ENCODE measurements around the gene TNF. TPM values are rescaled to one million over a fixed set of nuclear protein-coding genes. Genes with fewer than 3 reads are reported as not detected.
A peak's percentile ranks its signal among the peaks of the same experiment; 100 is the strongest.

TNF gene
- total RNA-seq (2014; rRNA removed) (not detected in 2 replicates), Bru-seq, nascent RNA (percentile 10 among the genes with signal in this experiment), BruChase-seq, experiment 1, labeled RNA remaining after a 6-hour chase (percentile 24 among the genes with signal in this experiment), BruChase-seq, experiment 2, labeled RNA remaining after a 2-hour chase (percentile 23 among the genes with signal in this experiment)
- long read RNA-seq = 0 reads

DNA sequence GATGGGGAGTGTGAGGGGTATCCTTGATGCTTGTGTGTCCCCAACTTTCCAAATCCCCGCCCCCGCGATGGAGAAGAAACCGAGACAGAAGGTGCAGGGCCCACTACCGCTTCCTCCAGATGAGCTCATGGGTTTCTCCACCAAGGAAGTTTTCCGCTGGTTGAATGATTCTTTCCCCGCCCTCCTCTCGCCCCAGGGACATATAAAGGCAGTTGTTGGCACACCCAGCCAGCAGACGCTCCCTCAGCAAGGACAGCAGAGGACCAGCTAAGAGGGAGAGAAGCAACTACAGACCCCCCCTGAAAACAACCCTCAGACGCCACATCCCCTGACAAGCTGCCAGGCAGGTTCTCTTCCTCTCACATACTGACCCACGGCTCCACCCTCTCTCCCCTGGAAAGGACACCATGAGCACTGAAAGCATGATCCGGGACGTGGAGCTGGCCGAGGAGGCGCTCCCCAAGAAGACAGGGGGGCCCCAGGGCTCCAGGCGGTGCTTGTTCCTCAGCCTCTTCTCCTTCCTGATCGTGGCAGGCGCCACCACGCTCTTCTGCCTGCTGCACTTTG lies at the start of gene TNF:
TSS of gene TNF (plus strand) at position 231 of the 567 bp plus-strand sequence. CDS start at position 408, 177 bp downstream.
- Histone ChIP-seq H3K27ac (ENCODE audit: low read length) (no peak within 1 kb of the TSS), H3K9me2 (replicated peaks; ENCODE audit: low read length) (no peaks in the 10 kb centered on the region), H3K9me3 (ENCODE audit: low read length) (no peaks in the 10 kb centered on the region), H3K79me2 (ENCODE audit: low read length) (no peaks in the 10 kb centered on the region), H2AFZ (ENCODE audit: low read length) (no peak within 1 kb of the TSS), H3F3A (ENCODE audit: low read length, unreplicated experiment) (no peaks in the 10 kb centered on the region), H4K20me1 (ENCODE audit: low read length) (no peaks in the 10 kb centered on the region), H3K9ac (ENCODE audit: low read length) (no peak within 1 kb of the TSS), H3K4me2 (ENCODE audit: low read length) (no peak within 1 kb of the TSS), H3K36me3 (ENCODE audit: low read depth, low read length) (no peaks in the 10 kb centered on the region), H3K4me1 (ENCODE audit: insufficient read depth, low read length) (0 out of 2 replicates have a peak, but pooled peaks cover 8% of the 10 kb centered on the region), H3K4me3 (ENCODE audit: low read length) (no peak within 1 kb of the TSS), H3K27me3 (ENCODE audit: low read length) (no peaks in the 10 kb centered on the region)
- TF ChIP-seq EZH2 (IDR thresholded peaks at IDR 0.05; ENCODE audit: low read length, unreplicated experiment) (no peak), EZH2phosphoT487 (IDR thresholded peaks at IDR 0.05; ENCODE audit: borderline replicate concordance, low read length) (no peak)
- TF ChIP-seq, protein P1, sequence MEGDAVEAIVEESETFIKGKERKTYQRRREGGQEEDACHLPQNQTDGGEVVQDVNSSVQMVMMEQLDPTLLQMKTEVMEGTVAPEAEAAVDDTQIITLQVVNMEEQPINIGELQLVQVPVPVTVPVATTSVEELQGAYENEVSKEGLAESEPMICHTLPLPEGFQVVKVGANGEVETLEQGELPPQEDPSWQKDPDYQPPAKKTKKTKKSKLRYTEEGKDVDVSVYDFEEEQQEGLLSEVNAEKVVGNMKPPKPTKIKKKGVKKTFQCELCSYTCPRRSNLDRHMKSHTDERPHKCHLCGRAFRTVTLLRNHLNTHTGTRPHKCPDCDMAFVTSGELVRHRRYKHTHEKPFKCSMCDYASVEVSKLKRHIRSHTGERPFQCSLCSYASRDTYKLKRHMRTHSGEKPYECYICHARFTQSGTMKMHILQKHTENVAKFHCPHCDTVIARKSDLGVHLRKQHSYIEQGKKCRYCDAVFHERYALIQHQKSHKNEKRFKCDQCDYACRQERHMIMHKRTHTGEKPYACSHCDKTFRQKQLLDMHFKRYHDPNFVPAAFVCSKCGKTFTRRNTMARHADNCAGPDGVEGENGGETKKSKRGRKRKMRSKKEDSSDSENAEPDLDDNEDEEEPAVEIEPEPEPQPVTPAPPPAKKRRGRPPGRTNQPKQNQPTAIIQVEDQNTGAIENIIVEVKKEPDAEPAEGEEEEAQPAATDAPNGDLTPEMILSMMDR (conservative IDR thresholded peaks at IDR 0.05; ENCODE audit: low read depth, low read length) = no peak
- intact Hi-C loops (cut with micrococcal nuclease) = no loop called here
- POLR2A ChIA-PET (ENCODE audit: unreplicated experiment) = no interaction called here
- no TSS peak for BruUV-seq (replicated peaks)
- CTCF ChIA-PET = no interaction called here
- DNase-seq = no peak
- ATAC-seq = no peak

DNA sequence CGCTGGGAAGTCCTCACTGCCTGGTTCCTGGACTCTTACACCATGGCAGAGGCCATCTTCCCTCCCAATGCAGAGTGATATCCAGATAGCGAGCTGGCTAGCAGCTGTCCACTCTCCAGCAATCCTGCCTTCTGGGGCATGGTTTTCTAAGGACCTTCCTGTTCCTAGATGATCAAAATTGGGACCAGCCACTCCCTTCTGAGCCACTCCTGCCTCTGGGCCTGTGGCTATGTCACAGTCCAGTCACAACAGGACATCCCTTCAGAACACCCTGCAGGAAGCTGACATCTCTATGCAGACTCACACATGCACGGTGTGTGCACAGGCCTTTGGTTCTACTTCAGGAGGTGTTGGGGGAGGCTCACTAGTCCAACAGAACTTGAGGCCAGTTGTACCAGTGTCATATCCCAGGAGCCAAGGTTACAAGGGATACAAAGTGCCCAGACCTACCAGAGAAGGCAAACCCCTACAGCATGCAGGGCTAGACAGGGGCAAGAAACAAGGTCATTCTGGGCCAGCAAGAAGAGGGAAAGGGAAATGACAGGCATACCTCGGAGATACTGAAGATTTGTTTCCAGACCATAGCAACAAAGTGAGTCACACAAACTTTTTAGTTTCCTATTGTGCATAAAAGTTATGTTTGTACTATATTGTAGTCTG lies 49.3 kb upstream of the TNF start:
- Histone ChIP-seq H3K9me3 (ENCODE audit: low read length) (no peaks in the 10 kb centered on the region), H3K27ac (ENCODE audit: low read length) (peak overlapping the region; percentile 8; the same call in 1 of the 2 replicates), H3K4me1 (ENCODE audit: insufficient read depth, low read length) (peaks cover 8% of the 10 kb centered on the region), H3K4me2 (ENCODE audit: low read length) (no peak overlapping the region), H4K20me1 (ENCODE audit: low read length) (0 out of 2 replicates have a peak, but pooled peaks cover under 1% of the 10 kb centered on the region), H2AFZ (ENCODE audit: low read length) (no peak overlapping the region), H3K36me3 (ENCODE audit: low read depth, low read length) (peaks cover 12% of the 10 kb centered on the region), H3K4me3 (ENCODE audit: low read length) (no peak overlapping the region), H3K9me2 (replicated peaks; ENCODE audit: low read length) (no peaks in the 10 kb centered on the region), H3K79me2 (ENCODE audit: low read length) (no peaks in the 10 kb centered on the region), H3K27me3 (ENCODE audit: low read length) (no peaks in the 10 kb centered on the region), H3K9ac (ENCODE audit: low read length) (no peak overlapping the region), H3F3A (ENCODE audit: low read length, unreplicated experiment) (no peaks in the 10 kb centered on the region)
- no TSS peak for BruUV-seq (replicated peaks)
- POLR2A ChIA-PET (ENCODE audit: unreplicated experiment) = no interaction called here
- no peak for TF ChIP-seq EZH2phosphoT487 (IDR thresholded peaks at IDR 0.05; ENCODE audit: borderline replicate concordance, low read length)
- TF ChIP-seq, protein P1 (conservative IDR thresholded peaks at IDR 0.05; ENCODE audit: low read depth, low read length) = no peak
- no peak for TF ChIP-seq EZH2 (IDR thresholded peaks at IDR 0.05; ENCODE audit: low read length, unreplicated experiment)
- ATAC-seq = peak; percentile 56
- intact Hi-C loops (cut with micrococcal nuclease) = no loop called here
- CTCF ChIA-PET = interaction anchor here (0.5 kb wide), 1 partner anchor 467 kb away, joined by 4 read pairs; no protein-coding TSS in a partner anchor
- DNase-seq = peak; percentile 45

Data from PC-3 (cell line).